ENCODE measurements around the gene ZNF521. TPM values are rescaled to one million over a fixed set of nuclear protein-coding genes. Genes with fewer than 3 reads are reported as not detected.
A peak's percentile ranks its signal among the peaks of the same experiment; 100 is the strongest.
"Not testable (repeated sequence)": the region's sequence is repeated elsewhere in the genome, so short reads cannot be mapped to it uniquely, and the experiment has no call there.

Gene ZNF521
- total RNA-seq, 1 experiment from 2014 or later, result 0.04 TPM

DNA sequence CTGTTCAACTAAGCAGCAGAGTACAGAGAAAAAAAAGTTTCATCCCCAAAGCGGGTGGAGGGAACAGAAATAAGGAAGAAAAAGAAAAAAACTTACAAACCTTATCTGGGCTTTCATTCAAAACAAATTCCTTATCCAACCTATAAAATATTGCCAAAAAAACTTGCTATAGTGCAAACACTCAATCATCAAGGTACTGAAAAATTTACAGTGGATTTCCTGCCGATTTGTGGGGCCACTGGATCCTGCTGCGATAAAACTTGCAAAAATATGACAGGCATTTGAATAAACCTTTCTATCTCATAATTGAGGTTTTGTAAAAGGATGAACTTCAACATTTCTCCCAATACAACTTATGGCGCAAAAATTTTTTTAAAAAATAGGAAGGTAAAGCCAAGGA is 77.0 kb downstream of the ZNF521 start:
- no peak for DNase-seq
- no peaks in the 10 kb centered on the region for H3K79me2 ChIP-seq (ENCODE audit: low read length)
- no peaks in the 10 kb centered on the region for H3K9me2 ChIP-seq (replicated peaks; ENCODE audit: low read length)
- ATAC-seq, result no peak
- intact Hi-C loops (cut with micrococcal nuclease), result no loop called here
- no peak overlapping the region for H3K4me2 ChIP-seq (ENCODE audit: low read length)
- ChIA-PET POLR2A (ENCODE audit: unreplicated experiment) (no interaction called here), CTCF (no interaction called here)
- no peak overlapping the region for H3K4me3 ChIP-seq (ENCODE audit: low read length)
- H2AFZ ChIP-seq (ENCODE audit: low read length), result no peak overlapping the region
- no peak overlapping the region for H3K9ac ChIP-seq (ENCODE audit: low read length)
- no peaks in the 10 kb centered on the region for H3F3A ChIP-seq (ENCODE audit: low read length, unreplicated experiment)
- no peaks in the 10 kb centered on the region for H4K20me1 ChIP-seq (ENCODE audit: low read length)
- no peaks in the 10 kb centered on the region for H3K4me1 ChIP-seq (ENCODE audit: insufficient read depth, low read length)
- no peaks in the 10 kb centered on the region for H3K27me3 ChIP-seq (ENCODE audit: low read length)
- no peaks in the 10 kb centered on the region for H3K36me3 ChIP-seq (ENCODE audit: low read depth, low read length)
- TF ChIP-seq, protein P1, sequence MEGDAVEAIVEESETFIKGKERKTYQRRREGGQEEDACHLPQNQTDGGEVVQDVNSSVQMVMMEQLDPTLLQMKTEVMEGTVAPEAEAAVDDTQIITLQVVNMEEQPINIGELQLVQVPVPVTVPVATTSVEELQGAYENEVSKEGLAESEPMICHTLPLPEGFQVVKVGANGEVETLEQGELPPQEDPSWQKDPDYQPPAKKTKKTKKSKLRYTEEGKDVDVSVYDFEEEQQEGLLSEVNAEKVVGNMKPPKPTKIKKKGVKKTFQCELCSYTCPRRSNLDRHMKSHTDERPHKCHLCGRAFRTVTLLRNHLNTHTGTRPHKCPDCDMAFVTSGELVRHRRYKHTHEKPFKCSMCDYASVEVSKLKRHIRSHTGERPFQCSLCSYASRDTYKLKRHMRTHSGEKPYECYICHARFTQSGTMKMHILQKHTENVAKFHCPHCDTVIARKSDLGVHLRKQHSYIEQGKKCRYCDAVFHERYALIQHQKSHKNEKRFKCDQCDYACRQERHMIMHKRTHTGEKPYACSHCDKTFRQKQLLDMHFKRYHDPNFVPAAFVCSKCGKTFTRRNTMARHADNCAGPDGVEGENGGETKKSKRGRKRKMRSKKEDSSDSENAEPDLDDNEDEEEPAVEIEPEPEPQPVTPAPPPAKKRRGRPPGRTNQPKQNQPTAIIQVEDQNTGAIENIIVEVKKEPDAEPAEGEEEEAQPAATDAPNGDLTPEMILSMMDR (conservative IDR thresholded peaks at IDR 0.05; ENCODE audit: low read depth, low read length), result no peak
- TF ChIP-seq EZH2 (IDR thresholded peaks at IDR 0.05; ENCODE audit: low read length, unreplicated experiment), result no peak
- TF ChIP-seq EZH2phosphoT487 (IDR thresholded peaks at IDR 0.05; ENCODE audit: borderline replicate concordance, low read length), result no peak
- H3K27ac ChIP-seq (ENCODE audit: low read length), result no peak overlapping the region
- no peaks in the 10 kb centered on the region for H3K9me3 ChIP-seq (ENCODE audit: low read length)
- no TSS peak for BruUV-seq (replicated peaks)

DNA sequence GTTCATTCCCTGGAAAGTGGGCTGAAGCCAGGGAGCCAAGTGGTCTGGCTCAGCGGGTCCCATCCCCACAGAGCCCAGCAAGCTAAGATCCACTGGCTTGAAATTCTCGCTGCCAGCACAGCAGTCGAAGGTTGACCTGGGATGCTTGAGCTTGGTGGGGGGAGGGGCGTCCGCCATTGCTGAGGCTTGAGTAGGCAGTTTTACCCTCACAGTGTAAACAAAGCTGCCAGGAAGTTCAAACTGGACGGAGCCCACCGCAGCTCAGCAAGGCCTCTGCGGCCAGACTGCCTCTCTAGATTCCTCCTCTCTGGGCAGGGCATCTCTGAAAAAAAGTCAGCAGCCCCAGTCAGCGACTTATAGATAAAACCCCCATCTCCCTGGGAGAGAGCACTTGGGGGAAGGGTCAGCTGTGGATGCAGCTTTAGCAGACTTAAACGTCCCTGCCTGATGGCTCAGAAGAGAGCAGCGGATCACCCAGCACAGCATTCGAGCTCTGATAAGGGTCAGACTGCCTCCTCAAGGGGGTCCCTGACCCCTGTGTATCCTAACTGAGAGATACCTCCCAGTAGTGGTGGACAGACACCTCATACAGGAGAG is 84.9 kb downstream of the ZNF521 start:
- H3K4me1 ChIP-seq (ENCODE audit: insufficient read depth, low read length); H3K79me2 ChIP-seq (ENCODE audit: low read length); H3K4me2 ChIP-seq (ENCODE audit: low read length); H3K9me3 ChIP-seq (ENCODE audit: low read length); H4K20me1 ChIP-seq (ENCODE audit: low read length); CTCF ChIA-PET; POLR2A ChIA-PET (ENCODE audit: unreplicated experiment); H2AFZ ChIP-seq (ENCODE audit: low read length); H3K27me3 ChIP-seq (ENCODE audit: low read length); BruUV-seq (replicated peaks); ATAC-seq; DNase-seq; H3K36me3 ChIP-seq (ENCODE audit: low read depth, low read length); H3K9me2 ChIP-seq (replicated peaks; ENCODE audit: low read length); H3K27ac ChIP-seq (ENCODE audit: low read length); H3F3A ChIP-seq (ENCODE audit: low read length, unreplicated experiment); H3K4me3 ChIP-seq (ENCODE audit: low read length); H3K9ac ChIP-seq (ENCODE audit: low read length); intact Hi-C loops (cut with micrococcal nuclease): not testable (repeated sequence)

DNA sequence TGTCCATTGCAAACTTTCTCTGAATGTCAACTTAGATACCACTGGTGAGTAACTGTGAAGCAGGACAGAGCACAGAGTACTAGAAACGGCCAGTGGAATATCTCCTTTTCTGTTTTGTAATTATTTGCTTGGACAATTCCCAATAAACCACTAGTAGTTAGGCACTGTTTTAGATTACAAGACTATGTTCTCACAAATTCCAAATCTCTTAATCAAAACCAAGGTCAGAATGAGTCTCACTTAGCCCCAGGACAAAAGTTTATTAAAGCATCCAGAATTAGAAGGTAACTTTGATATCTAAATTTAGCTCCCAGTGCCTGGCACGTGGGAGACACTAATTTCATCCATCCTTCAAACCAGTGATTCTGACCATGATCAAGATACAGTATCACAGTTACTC is 89.0 kb downstream of the ZNF521 start:
- H3K27me3 ChIP-seq (ENCODE audit: low read length), result no peaks in the 10 kb centered on the region
- H3K4me2 ChIP-seq (ENCODE audit: low read length), result no peak overlapping the region
- BruUV-seq (replicated peaks), result no TSS peak
- no peaks in the 10 kb centered on the region for H3K36me3 ChIP-seq (ENCODE audit: low read depth, low read length)
- 0 out of 2 replicates have a peak, but pooled peaks cover 4% of the 10 kb centered on the region for H3K4me1 ChIP-seq (ENCODE audit: insufficient read depth, low read length)
- ChIA-PET POLR2A (ENCODE audit: unreplicated experiment) (no interaction called here), CTCF (interaction anchor here (0.6 kb wide), 1 partner anchor 20 kb away, joined by 3 read pairs; no protein-coding TSS in a partner anchor)
- DNase-seq (peak; percentile 56), ATAC-seq (peak; percentile 37)
- no peaks in the 10 kb centered on the region for H3F3A ChIP-seq (ENCODE audit: low read length, unreplicated experiment)
- H4K20me1 ChIP-seq (ENCODE audit: low read length), result no peaks in the 10 kb centered on the region
- TF ChIP-seq EZH2phosphoT487 (IDR thresholded peaks at IDR 0.05; ENCODE audit: borderline replicate concordance, low read length), result no peak
- no peak overlapping the region for H3K4me3 ChIP-seq (ENCODE audit: low read length)
- H2AFZ ChIP-seq (ENCODE audit: low read length), result no peak overlapping the region
- no peaks in the 10 kb centered on the region for H3K9me2 ChIP-seq (replicated peaks; ENCODE audit: low read length)
- H3K9ac ChIP-seq (ENCODE audit: low read length), result no peak overlapping the region
- intact Hi-C loops (cut with micrococcal nuclease), result no loop called here
- no peak overlapping the region for H3K27ac ChIP-seq (ENCODE audit: low read length)
- H3K79me2 ChIP-seq (ENCODE audit: low read length), result no peaks in the 10 kb centered on the region
- H3K9me3 ChIP-seq (ENCODE audit: low read length), result no peaks in the 10 kb centered on the region

DNA sequence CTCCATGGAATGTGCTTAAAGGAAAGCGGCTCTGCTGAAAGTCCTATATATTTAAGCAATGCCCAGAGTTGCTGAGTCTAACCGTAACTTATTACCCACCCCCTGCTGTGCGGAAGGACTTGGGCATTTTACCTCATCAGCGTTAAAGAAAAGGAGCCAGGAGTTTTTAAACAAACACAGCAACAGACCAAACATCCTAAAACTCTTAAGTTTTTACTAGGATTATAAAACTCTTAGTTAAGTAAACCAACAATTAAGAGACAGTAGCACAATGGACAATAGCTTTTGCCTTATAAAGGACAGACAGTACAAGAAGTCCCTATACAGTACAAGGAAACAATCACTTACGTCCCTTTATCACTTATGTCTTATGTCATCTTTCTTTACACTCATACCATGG is 90.2 kb downstream of the ZNF521 start:
- peak; percentile 59 for ATAC-seq

More for the DNA sequence above, 90.2 kb downstream of the ZNF521 start:
- no TSS peak for BruUV-seq (replicated peaks)
- Histone ChIP-seq H3K27ac (ENCODE audit: low read length) (no peak overlapping the region), H3K9me2 (replicated peaks; ENCODE audit: low read length) (no peaks in the 10 kb centered on the region), H3K4me1 (ENCODE audit: insufficient read depth, low read length) (0 out of 2 replicates have a peak, but pooled peaks cover 4% of the 10 kb centered on the region), H3K9ac (ENCODE audit: low read length) (no peak overlapping the region), H2AFZ (ENCODE audit: low read length) (no peak overlapping the region), H3K27me3 (ENCODE audit: low read length) (no peaks in the 10 kb centered on the region), H4K20me1 (ENCODE audit: low read length) (no peaks in the 10 kb centered on the region), H3K79me2 (ENCODE audit: low read length) (no peaks in the 10 kb centered on the region), H3K36me3 (ENCODE audit: low read depth, low read length) (no peaks in the 10 kb centered on the region), H3K4me3 (ENCODE audit: low read length) (no peak overlapping the region), H3K9me3 (ENCODE audit: low read length) (no peaks in the 10 kb centered on the region), H3K4me2 (ENCODE audit: low read length) (no peak overlapping the region), H3F3A (ENCODE audit: low read length, unreplicated experiment) (no peaks in the 10 kb centered on the region)
- TF ChIP-seq, protein P1 (conservative IDR thresholded peaks at IDR 0.05; ENCODE audit: low read depth, low read length), result no peak
- TF ChIP-seq EZH2phosphoT487 (IDR thresholded peaks at IDR 0.05; ENCODE audit: borderline replicate concordance, low read length) (no peak), EZH2 (IDR thresholded peaks at IDR 0.05; ENCODE audit: low read length, unreplicated experiment) (no peak)
- POLR2A ChIA-PET (ENCODE audit: unreplicated experiment), result no interaction called here
- intact Hi-C loops (cut with micrococcal nuclease), result no loop called here
- CTCF ChIA-PET, result no interaction called here
- no peak for DNase-seq
